GM12878 (cell line): Measurements from ENCODE around the gene CTNNBIP1. TPM values are rescaled to one million over a fixed set of nuclear protein-coding genes. Genes with fewer than 3 reads are reported as not detected.

Experiments used
- CBX3 ChIP-seq: fragments of 200-600 bp; sonication (generic); IDR thresholded peaks from 2 replicates; pipeline ENCODE4 v1.6.1; 2016; ENCODE audit warnings: low read depth, borderline replicate concordance
- DPF2 ChIP-seq: fragments of 450-650 bp; IDR thresholded peaks from 2 replicates; pipeline ENCODE4 v1.6.1; 2017; ENCODE audit warnings: mild to moderate bottlenecking
- GABPA ChIP-seq: IDR thresholded peaks from 2 replicates; pipeline ENCODE4 v1.6.1; 2014; ENCODE audit warnings: antibody characterized with exemption, low read depth, mild to moderate bottlenecking, inconsistent platforms
- IRF3 ChIP-seq: fragments of 450-650 bp; IDR thresholded peaks from 2 replicates; pipeline ENCODE4 v1.6.1; 2014; ENCODE audit warnings: mild to moderate bottlenecking
- JUNB ChIP-seq: IDR thresholded peaks from 2 replicates; pipeline ENCODE4 v1.6.1; 2016; ENCODE audit warnings: antibody characterized with exemption, mild to moderate bottlenecking
- MYC ChIP-seq: IDR thresholded peaks from 2 replicates; pipeline ENCODE4 v1.6.1; 2011; ENCODE audit warnings: mild to moderate bottlenecking, low read length, moderate library complexity, inconsistent platforms; ENCODE audit not compliant: insufficient read depth, insufficient replicate concordance, insufficient read length, severe bottlenecking
- NFXL1 ChIP-seq: fragments of 450-650 bp; IDR thresholded peaks from 2 replicates; pipeline ENCODE4 v1.6.1; 2017; ENCODE audit warnings: antibody characterized with exemption, mild to moderate bottlenecking, borderline replicate concordance
- RB1 ChIP-seq: fragments of 450-650 bp; formaldehyde crosslinking; IDR thresholded peaks from 2 replicates; pipeline ENCODE4 v1.6.1; 2017; ENCODE audit warnings: mild to moderate bottlenecking, borderline replicate concordance
- SRF ChIP-seq, 2 experiments: IDR thresholded peaks; 2 replicates each; pipeline ENCODE4 v1.6.1; 2011; ENCODE audit warnings: low read depth in 2 of 2, low read length in 2 of 2, mild to moderate bottlenecking in 1 of 2, moderate library complexity in 1 of 2
- TCF7 ChIP-seq: IDR thresholded peaks from 2 replicates; pipeline ENCODE4 v1.6.1; 2014; ENCODE audit warnings: antibody characterized with exemption, borderline replicate concordance
- ZBTB4 ChIP-seq: fragments of 450-650 bp; formaldehyde crosslinking; IDR thresholded peaks from 2 replicates; pipeline ENCODE4 v1.4.0; 2022; ENCODE audit warnings: mild to moderate bottlenecking, moderate library complexity
- ZNF207 ChIP-seq: fragments of 450-650 bp; IDR thresholded peaks from 2 replicates; pipeline ENCODE4 v1.6.1; 2014; ENCODE audit warnings: antibody characterized with exemption, mild to moderate bottlenecking, borderline replicate concordance
- polyA plus RNA-seq, 11 experiments: library from polyadenylated mRNA; depleted of rRNA in 4 of 11; unstranded in 6 of 11; stranded (reverse) in 5 of 11; fragments of >200 nt; fragmentation: Nextera tagmentation in 4 of 11; fragmentation: Illumina TruSeq in 1 of 11; extraction: Ambion mirVana in 4 of 11; extraction: Trizol in 1 of 11; gene quantifications; 1 replicate in 1 of 11; 2 replicates in 10 of 11; pipeline versions ENCODE4 v1.2.1 to v1.2.3, GENCODE V29; 2011 to 2016; ENCODE audit warnings: inconsistent platforms in 2 of 11, missing spikeins in 2 of 11, low read depth in 1 of 11
- total RNA-seq, 4 experiments: library from RNA; depleted of rRNA in 3 of 4; stranded (reverse); fragments of >200 nt in 3 of 4; fragmentation: Illumina TruSeq in 1 of 4; extraction: Trizol in 1 of 4; gene quantifications; 2 replicates each; pipeline versions ENCODE4 v1.2.1 to v1.2.3, GENCODE V29; 2013 to 2021
- TF ChIP-seq, protein P1 (sequence below): fragments of 450-650 bp; IDR thresholded peaks from 2 replicates; pipeline ENCODE4 v1.6.1; 2018; ENCODE audit warnings: mild to moderate bottlenecking, low read depth, moderate library complexity; ENCODE audit not compliant: partially characterized antibody
- TF ChIP-seq, protein P2 (sequence below): fragments of 450-650 bp; IDR thresholded peaks from 2 replicates; pipeline ENCODE4 v1.6.1; 2016; ENCODE audit warnings: mild to moderate bottlenecking, moderate library complexity, borderline replicate concordance

CTNNBIP1 gene
- total and polyA plus RNA-seq, 10 of the 15 experiments (the other 5 are each of a cell fraction or from before 2014, with no cell fraction given) = 0.42 to 31.8 (median 10.8) TPM

DNA sequence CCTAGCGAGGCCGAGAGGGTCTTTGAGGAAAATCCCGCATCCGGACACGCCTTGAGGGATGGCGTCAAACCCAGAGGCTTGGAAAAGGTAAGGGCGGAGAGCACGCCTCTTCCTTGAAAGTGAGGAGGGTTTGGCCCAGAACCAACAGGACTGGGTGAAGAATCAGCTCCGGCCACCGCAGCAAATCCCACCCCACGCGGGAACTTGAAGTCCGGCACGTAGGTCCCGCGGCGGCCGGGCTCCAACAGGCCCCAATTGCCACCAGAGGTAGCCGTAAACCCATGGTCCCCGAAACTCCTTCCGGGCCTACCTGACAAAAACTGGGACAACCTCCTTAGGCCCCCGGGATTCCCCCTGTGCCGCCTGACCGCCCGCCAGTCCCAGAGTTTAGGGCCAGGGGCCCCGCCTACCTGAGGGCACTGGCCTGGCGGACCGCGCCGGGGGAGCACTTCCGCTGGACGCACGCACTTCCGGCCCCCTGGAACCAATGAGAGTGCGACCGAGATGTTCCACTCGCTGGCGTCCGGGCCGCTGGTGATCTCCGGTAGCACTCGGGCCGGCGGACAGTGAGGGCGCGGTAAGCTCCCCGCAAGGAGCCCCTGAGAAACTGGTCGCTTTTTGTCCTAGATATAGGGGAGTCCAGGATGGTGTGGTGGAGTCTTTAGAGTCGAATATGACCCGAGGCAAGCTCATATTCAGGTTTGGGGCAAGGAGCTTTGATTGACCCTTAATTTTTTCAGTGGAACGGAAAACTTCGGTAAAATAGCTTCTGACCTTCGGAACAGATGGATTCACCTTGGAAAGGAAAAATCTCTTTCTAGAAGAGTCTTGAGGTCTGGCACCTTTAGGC lies 33.1 kb upstream of the CTNNBIP1 start, which contains the start of the genes LZIC and NMNAT1 (continued):
- TF ChIP-seq, protein P1, sequence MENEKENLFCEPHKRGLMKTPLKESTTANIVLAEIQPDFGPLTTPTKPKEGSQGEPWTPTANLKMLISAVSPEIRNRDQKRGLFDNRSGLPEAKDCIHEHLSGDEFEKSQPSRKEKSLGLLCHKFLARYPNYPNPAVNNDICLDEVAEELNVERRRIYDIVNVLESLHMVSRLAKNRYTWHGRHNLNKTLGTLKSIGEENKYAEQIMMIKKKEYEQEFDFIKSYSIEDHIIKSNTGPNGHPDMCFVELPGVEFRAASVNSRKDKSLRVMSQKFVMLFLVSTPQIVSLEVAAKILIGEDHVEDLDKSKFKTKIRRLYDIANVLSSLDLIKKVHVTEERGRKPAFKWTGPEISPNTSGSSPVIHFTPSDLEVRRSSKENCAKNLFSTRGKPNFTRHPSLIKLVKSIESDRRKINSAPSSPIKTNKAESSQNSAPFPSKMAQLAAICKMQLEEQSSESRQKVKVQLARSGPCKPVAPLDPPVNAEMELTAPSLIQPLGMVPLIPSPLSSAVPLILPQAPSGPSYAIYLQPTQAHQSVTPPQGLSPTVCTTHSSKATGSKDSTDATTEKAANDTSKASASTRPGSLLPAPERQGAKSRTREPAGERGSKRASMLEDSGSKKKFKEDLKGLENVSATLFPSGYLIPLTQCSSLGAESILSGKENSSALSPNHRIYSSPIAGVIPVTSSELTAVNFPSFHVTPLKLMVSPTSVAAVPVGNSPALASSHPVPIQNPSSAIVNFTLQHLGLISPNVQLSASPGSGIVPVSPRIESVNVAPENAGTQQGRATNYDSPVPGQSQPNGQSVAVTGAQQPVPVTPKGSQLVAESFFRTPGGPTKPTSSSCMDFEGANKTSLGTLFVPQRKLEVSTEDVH = peak; percentile 93
- peak; percentile 76 for TF ChIP-seq IRF3
- TF ChIP-seq, protein P2, sequence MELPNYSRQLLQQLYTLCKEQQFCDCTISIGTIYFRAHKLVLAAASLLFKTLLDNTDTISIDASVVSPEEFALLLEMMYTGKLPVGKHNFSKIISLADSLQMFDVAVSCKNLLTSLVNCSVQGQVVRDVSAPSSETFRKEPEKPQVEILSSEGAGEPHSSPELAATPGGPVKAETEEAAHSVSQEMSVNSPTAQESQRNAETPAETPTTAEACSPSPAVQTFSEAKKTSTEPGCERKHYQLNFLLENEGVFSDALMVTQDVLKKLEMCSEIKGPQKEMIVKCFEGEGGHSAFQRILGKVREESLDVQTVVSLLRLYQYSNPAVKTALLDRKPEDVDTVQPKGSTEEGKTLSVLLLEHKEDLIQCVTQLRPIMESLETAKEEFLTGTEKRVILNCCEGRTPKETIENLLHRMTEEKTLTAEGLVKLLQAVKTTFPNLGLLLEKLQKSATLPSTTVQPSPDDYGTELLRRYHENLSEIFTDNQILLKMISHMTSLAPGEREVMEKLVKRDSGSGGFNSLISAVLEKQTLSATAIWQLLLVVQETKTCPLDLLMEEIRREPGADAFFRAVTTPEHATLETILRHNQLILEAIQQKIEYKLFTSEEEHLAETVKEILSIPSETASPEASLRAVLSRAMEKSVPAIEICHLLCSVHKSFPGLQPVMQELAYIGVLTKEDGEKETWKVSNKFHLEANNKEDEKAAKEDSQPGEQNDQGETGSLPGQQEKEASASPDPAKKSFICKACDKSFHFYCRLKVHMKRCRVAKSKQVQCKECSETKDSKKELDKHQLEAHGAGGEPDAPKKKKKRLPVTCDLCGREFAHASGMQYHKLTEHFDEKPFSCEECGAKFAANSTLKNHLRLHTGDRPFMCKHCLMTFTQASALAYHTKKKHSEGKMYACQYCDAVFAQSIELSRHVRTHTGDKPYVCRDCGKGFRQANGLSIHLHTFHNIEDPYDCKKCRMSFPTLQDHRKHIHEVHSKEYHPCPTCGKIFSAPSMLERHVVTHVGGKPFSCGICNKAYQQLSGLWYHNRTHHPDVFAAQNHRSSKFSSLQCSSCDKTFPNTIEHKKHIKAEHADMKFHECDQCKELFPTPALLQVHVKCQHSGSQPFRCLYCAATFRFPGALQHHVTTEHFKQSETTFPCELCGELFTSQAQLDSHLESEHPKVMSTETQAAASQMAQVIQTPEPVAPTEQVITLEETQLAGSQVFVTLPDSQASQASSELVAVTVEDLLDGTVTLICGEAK = peak; percentile 100
- no peak for TF ChIP-seq NFXL1
- peak; percentile 100 for TF ChIP-seq GABPA
- no peak for TF ChIP-seq ZBTB4 (CRISPR knock-in tag)
- peak; percentile 72 for TF ChIP-seq DPF2
- peak; percentile 54 to 90; a peak in 3 of 4 replicates for TF ChIP-seq SRF (IDR thresholded peaks at IDR 0.05; ENCODE audit: low read depth in 2 of 2, low read length in 2 of 2)
- no peak; the same call in 1 of the 2 replicates for TF ChIP-seq JUNB
- 0 out of 2 replicates have a peak, but pooled peaks have one; percentile 27 for TF ChIP-seq TCF7
- peak; percentile 99; the same call in 1 of the 2 replicates for TF ChIP-seq RB1
- TF ChIP-seq CBX3 = no peak
- TF ChIP-seq MYC = no peak
- peak; percentile 89 for TF ChIP-seq ZNF207
